ENCODE results near the gene C1orf174.

DNA sequence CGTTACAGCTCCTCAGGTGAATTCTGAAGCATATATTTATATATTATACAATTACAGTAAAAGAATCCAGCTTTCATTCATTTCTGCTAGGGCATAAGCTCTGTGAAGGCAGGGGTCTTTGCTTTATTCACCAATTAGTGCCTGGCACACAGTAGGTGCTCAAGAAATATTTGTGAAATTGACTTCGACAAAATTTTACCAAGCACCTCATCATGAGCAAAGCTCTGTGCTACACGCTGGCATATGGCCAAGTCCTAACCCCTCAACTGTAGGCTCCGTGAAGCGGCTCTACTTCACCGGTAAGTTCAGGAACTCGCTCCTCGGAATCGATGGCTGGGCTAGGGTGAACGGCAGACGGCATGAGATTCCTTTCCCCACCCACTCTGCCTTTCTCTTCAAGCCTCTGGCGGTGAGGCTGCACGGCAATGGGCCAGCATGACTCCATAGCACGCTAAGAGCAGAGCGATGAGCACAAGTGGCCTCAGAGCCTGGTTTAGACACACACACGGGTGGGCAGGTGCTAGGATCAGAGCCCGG is 8.7 kb downstream of the C1orf174 start:
- no peak for TF ChIP-seq NFE2L1 (CRISPR knock-in tag; IDR thresholded peaks at IDR 0.05; ENCODE audit: borderline replicate concordance)
- TF ChIP-seq, protein P1, sequence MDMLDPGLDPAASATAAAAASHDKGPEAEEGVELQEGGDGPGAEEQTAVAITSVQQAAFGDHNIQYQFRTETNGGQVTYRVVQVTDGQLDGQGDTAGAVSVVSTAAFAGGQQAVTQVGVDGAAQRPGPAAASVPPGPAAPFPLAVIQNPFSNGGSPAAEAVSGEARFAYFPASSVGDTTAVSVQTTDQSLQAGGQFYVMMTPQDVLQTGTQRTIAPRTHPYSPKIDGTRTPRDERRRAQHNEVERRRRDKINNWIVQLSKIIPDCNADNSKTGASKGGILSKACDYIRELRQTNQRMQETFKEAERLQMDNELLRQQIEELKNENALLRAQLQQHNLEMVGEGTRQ (IDR thresholded peaks at IDR 0.05; ENCODE audit: low read depth, low read length), result no peak
- TF ChIP-seq, protein P1 (CRISPR knock-in tag; IDR thresholded peaks at IDR 0.05; ENCODE audit: borderline replicate concordance), result no peak
- no peak for TF ChIP-seq ZSCAN29 (CRISPR knock-in tag; conservative IDR thresholded peaks at IDR 0.05)
- TF ChIP-seq ELF3 (CRISPR knock-in tag; IDR thresholded peaks at IDR 0.05), result no peak
- no peak for TF ChIP-seq ETV6 (CRISPR knock-in tag; conservative IDR thresholded peaks at IDR 0.05)
- no peak for TF ChIP-seq SRSF1 (optimal IDR thresholded peaks at IDR 0.05; ENCODE audit: low read depth, low read length)
- no peak for TF ChIP-seq POLR2AphosphoS5 (IDR thresholded peaks at IDR 0.05; ENCODE audit: low read depth, low read length)
- no peak for TF ChIP-seq MIER2 (CRISPR knock-in tag; IDR thresholded peaks at IDR 0.05)
- TF ChIP-seq ZNF317 (CRISPR knock-in tag; IDR thresholded peaks at IDR 0.05), result no peak
